Natural killer cell (primary cell): ENCODE results near the gene SLC26A1. TPM values are rescaled to one million over a fixed set of nuclear protein-coding genes. Genes with fewer than 3 reads are reported as not detected.

Experiments
- ATAC-seq, 3 donors: fragments of 150-1000 bp in 2 of 3; fragments of 200-7000 bp in 1 of 3; cut with Tn5 transposase; 1 replicate in 1 of 3; 2 replicates in 2 of 3; pipeline ENCODE4 v1.10.0; 2021; ENCODE audit warnings: mild to moderate bottlenecking in 2 of 3, moderate library complexity in 2 of 3
- DNase-seq, 2 donors: peaks; one replicate each; pipeline versions ENCODE4 v3.0.0 to v3.0.0-alpha.2; 2013 to 2021; ENCODE audit warnings: mixed read lengths in 1 of 2
- H3K27ac ChIP-seq: one replicate; pipeline ENCODE4 v1.5.1; 2013; ENCODE audit warnings: mild to moderate bottlenecking, low read length
- H3K27me3 ChIP-seq: one replicate; pipeline ENCODE4 v1.6.1; 2013; ENCODE audit warnings: low read length; ENCODE audit not compliant: control insufficient read depth, insufficient read depth
- H3K36me3 ChIP-seq: one replicate; pipeline ENCODE4 v1.6.1; 2013; ENCODE audit warnings: low read length; ENCODE audit not compliant: control insufficient read depth, insufficient read depth
- H3K4me1 ChIP-seq: one replicate; pipeline ENCODE4 v1.6.1; 2013; ENCODE audit warnings: low read length; ENCODE audit not compliant: control insufficient read depth, insufficient read depth
- H3K4me3 ChIP-seq: one replicate; pipeline ENCODE4 v1.5.1; 2013; ENCODE audit warnings: low read length
- H3K9me3 ChIP-seq: one replicate; pipeline ENCODE4 v1.6.1; 2013; ENCODE audit warnings: low read length; ENCODE audit not compliant: control insufficient read depth, insufficient read depth
- H3K27ac Mint-ChIP-seq, 2 donors: one replicate each; pipeline ENCODE4 v1.8.0; 2022; ENCODE audit warnings: mild to moderate bottlenecking in 2 of 2, mixed read lengths in 2 of 2, moderate library complexity in 1 of 2
- H3K27me3 Mint-ChIP-seq, 2 donors: one replicate each; pipeline ENCODE4 v1.8.0; 2022; ENCODE audit warnings: low read depth in 2 of 2, mixed read lengths in 2 of 2
- H3K36me3 Mint-ChIP-seq: one replicate; pipeline ENCODE4 v1.8.0; 2022; ENCODE audit warnings: mixed read lengths
- H3K4me1 Mint-ChIP-seq, 2 donors: one replicate each; pipeline ENCODE4 v1.8.0; 2022; ENCODE audit warnings: mixed read lengths in 2 of 2
- H3K4me3 Mint-ChIP-seq: one replicate; pipeline ENCODE4 v1.8.0; 2022; ENCODE audit warnings: mild to moderate bottlenecking, moderate library complexity, mixed read lengths
- H3K9me3 Mint-ChIP-seq, 2 donors: one replicate each; pipeline ENCODE4 v1.8.0; 2022; ENCODE audit warnings: mixed read lengths in 2 of 2
- CTCF ChIP-seq: fragments of 200-600 bp; IDR thresholded peaks from one replicate; pipeline ENCODE4 v1.8.0; 2022; ENCODE audit warnings: antibody characterized with exemption
- WGBS: methylation state at CpG from one replicate; pipeline ENCODE4 v1.1.7; 2013; ENCODE audit warnings: missing lambda C conversion rate; ENCODE audit not compliant: insufficient coverage; 5-methylcytosine and 5-hydroxymethylcytosine counted together
- intact Hi-C: fragments of 100-400 bp; cut with micrococcal nuclease; formaldehyde crosslinking; loops from one replicate; pipeline ENCODE4 v1.14.2; 2022
- total RNA-seq, 4 donors: library from RNA; stranded (reverse); fragments of 120-200 nt in 1 of 4; gene quantifications; one replicate each; pipeline versions ENCODE4 v1.2.3 to v1.2.4, GENCODE V29; 2013 to 2022

Gene SLC26A1
- total RNA-seq, 3 donors from 2014 or later (not counting 1 experiment from before 2014, with no cell fraction given): 0.19 to 0.80 (median 0.61) TPM

GRCh38 chr4:987624-988513 is 5.3 kb downstream of the SLC26A1 start:
- H3K27me3 ChIP-seq: no peaks in the 10 kb centered on the region
- WGBS: 89% methylated on average over 37 of the region's 37 CpGs
- TF ChIP-seq CTCF: no peak
- H3K4me1 ChIP-seq: peaks cover 30% of the 10 kb centered on the region
- ATAC-seq (no peak), DNase-seq (no peak)
- H3K4me3 ChIP-seq: peak overlapping the region; percentile 29
- Mint-ChIP-seq H3K27ac (peak overlapping the region; percentile 35 to 38), H3K4me1 (peaks cover 21 to 27% of the 10 kb centered on the region in 2 donors), H3K27me3 (no peaks in the 10 kb centered on the region), H3K9me3 (no peaks in the 10 kb centered on the region), H3K36me3 (no peaks in the 10 kb centered on the region), H3K4me3 (peak overlapping the region; percentile 84)
- H3K36me3 ChIP-seq: peaks cover 5% of the 10 kb centered on the region
- peak overlapping the region; percentile 17 for H3K27ac ChIP-seq
- H3K9me3 ChIP-seq: no peaks in the 10 kb centered on the region
- intact Hi-C loops: loop anchor here (2.0 kb wide), 1 partner anchor 245 kb away; no protein-coding TSS in a partner anchor

- H3K9me3 Mint-ChIP-seq: no peaks in the 10 kb centered on the region
- no peaks in the 10 kb centered on the region for H3K27me3 Mint-ChIP-seq
- H3K4me1 Mint-ChIP-seq: peaks cover 23 to 29% of the 10 kb centered on the region in 2 donors
- intact Hi-C loops: loop anchor here (2.0 kb wide), 1 partner anchor 244 kb away; no protein-coding TSS in a partner anchor
- no peaks in the 10 kb centered on the region for H3K27me3 ChIP-seq
- peak within 1 kb of the TSS; percentile 80 to 81 for H3K27ac Mint-ChIP-seq
- H3K4me1 ChIP-seq: peaks cover 30% of the 10 kb centered on the region
- H3K36me3 Mint-ChIP-seq: no peaks in the 10 kb centered on the region
- WGBS: 1% methylated on average over 67 of the region's 69 CpGs
- ATAC-seq (peak; percentile 86 to 91 (median 86)), DNase-seq (peak; percentile 77 to 92)
- peak within 1 kb of the TSS; percentile 93 for H3K4me3 Mint-ChIP-seq
- H3K27ac ChIP-seq: peak within 1 kb of the TSS; percentile 70
- peak; percentile 68 for TF ChIP-seq CTCF
- H3K9me3 ChIP-seq: no peaks in the 10 kb centered on the region
- H3K4me3 ChIP-seq: peak within 1 kb of the TSS; percentile 73
- peaks cover 5% of the 10 kb centered on the region for H3K36me3 ChIP-seq
These were observed 6.2 kb downstream of the SLC26A1 start, which contains the start of gene IDUA for GRCh38 chr4:986879-987623. IDUA (plus strand) TSS chr4:987044; CDS start chr4:987085, 41 bp downstream.

- peaks cover 5% of the 10 kb centered on the region for H3K36me3 ChIP-seq
- no peak for TF ChIP-seq CTCF
- peak overlapping the region; percentile 80 to 81 for H3K27ac Mint-ChIP-seq
- ATAC-seq (peak; percentile 33 to 53 (median 35)), DNase-seq (no peak)
- no peaks in the 10 kb centered on the region for H3K36me3 Mint-ChIP-seq
- H3K4me1 Mint-ChIP-seq: peaks cover 23 to 29% of the 10 kb centered on the region in 2 donors
- H3K27me3 ChIP-seq: no peaks in the 10 kb centered on the region
- no peaks in the 10 kb centered on the region for H3K9me3 ChIP-seq
- WGBS: 5% methylated on average over 14 of the region's 14 CpGs
- H3K4me1 ChIP-seq: peaks cover 30% of the 10 kb centered on the region
- H3K4me3 ChIP-seq: peak overlapping the region; percentile 73
- no peaks in the 10 kb centered on the region for H3K27me3 Mint-ChIP-seq
- intact Hi-C loops: loop anchor here (2.0 kb wide), 1 partner anchor 244 kb away; no protein-coding TSS in a partner anchor
- H3K9me3 Mint-ChIP-seq: no peaks in the 10 kb centered on the region
- H3K4me3 Mint-ChIP-seq: peak overlapping the region; percentile 93
- H3K27ac ChIP-seq: peak overlapping the region; percentile 70
These were observed 6.8 kb downstream of the SLC26A1 start for GRCh38 chr4:986428-986878.
